A549 (cell line): ENCODE measurements around the gene GDI2.

Experiments used
- CBX8 ChIP-seq: fragments of 200-600 bp; sonication (generic); IDR thresholded peaks from 2 replicates; pipeline ENCODE4 v1.6.1; 2016
- CTCF ChIP-seq: fragments of >200 bp; sonication (Bioruptor Twin); formaldehyde crosslinking; IDR thresholded peaks from 3 replicates; pipeline ENCODE4 v1.5.1; 2016
- JUN ChIP-seq, 2 experiments: fragments of >200 bp; sonication (Bioruptor Twin); formaldehyde crosslinking; IDR thresholded peaks; 2 replicates in 1 of 2; 3 replicates in 1 of 2; pipeline ENCODE4 v1.6.1; 2016 to 2017
- POLR2A ChIP-seq: IDR thresholded peaks from 2 replicates; pipeline ENCODE4 v1.6.1; 2012; ENCODE audit warnings: mild to moderate bottlenecking, low read length
- RAD21 ChIP-seq, 2 experiments: fragments of >200 bp in 1 of 2; sonication (Bioruptor Twin) in 1 of 2; formaldehyde crosslinking in 1 of 2; IDR thresholded peaks in 1 of 2; conservative IDR thresholded peaks in 1 of 2; 2 replicates in 1 of 2; 3 replicates in 1 of 2; pipeline ENCODE4 v1.6.1; 2012 to 2018; ENCODE audit warnings: inconsistent platforms in 1 of 2

GRCh38 chr10:5818894-5819293 lies 5.7 kb upstream of the GDI2 start:
- TF ChIP-seq POLR2A (no peak), JUN (IDR thresholded peaks at IDR 0.05) (no peak), CTCF (no peak), RAD21 (conservative IDR thresholded peaks at IDR 0.05 in 1 of 2, IDR thresholded peaks at IDR 0.05 in 1 of 2) (no peak), CBX8 (no peak)
